Liver (tissue), 9 donors: ENCODE data around the gene CTXND2. TPM values are rescaled to one million over a fixed set of nuclear protein-coding genes. Genes with fewer than 3 reads are reported as not detected.

Experiments
- DNase-seq: peaks from one replicate; pipeline ENCODE4 v3.0.0-alpha.2; 2017; ENCODE audit warnings: low spot score
- H3K27ac ChIP-seq, 2 donors: one replicate each; pipeline ENCODE4 v1.7.0; 2013; ENCODE audit warnings: inconsistent platforms in 2 of 2, low read length in 2 of 2, control low read depth in 1 of 2, low read depth in 1 of 2, mild to moderate bottlenecking in 1 of 2
- H3K27me3 ChIP-seq, 4 donors: one replicate each; pipeline versions ENCODE4 v1.6.1 to v1.7.0; 2013; ENCODE audit warnings: low read length in 3 of 4, inconsistent platforms in 1 of 4, mild to moderate bottlenecking in 1 of 4, moderate library complexity in 1 of 4; ENCODE audit not compliant: control insufficient read depth in 4 of 4, insufficient read depth in 4 of 4
- H3K36me3 ChIP-seq, 4 donors: one replicate each; pipeline versions ENCODE4 v1.6.1 to v1.7.0; 2013; ENCODE audit warnings: low read length in 3 of 4, mild to moderate bottlenecking in 3 of 4, low read depth in 1 of 4, moderate library complexity in 1 of 4; ENCODE audit not compliant: control insufficient read depth in 4 of 4, insufficient read depth in 3 of 4
- H3K4me1 ChIP-seq, 4 donors: one replicate each; pipeline versions ENCODE4 v1.6.1 to v1.7.0; 2013; ENCODE audit warnings: low read length in 3 of 4, mild to moderate bottlenecking in 3 of 4, moderate library complexity in 1 of 4; ENCODE audit not compliant: control insufficient read depth in 4 of 4, insufficient read depth in 4 of 4
- H3K4me3 ChIP-seq, 3 donors: one replicate each; pipeline versions ENCODE4 v1.6.1 to v1.7.0; 2013; ENCODE audit warnings: low read length in 3 of 3, control low read depth in 1 of 3, low read depth in 1 of 3, mild to moderate bottlenecking in 1 of 3
- H3K9ac ChIP-seq, 2 donors: one replicate each; pipeline ENCODE4 v1.7.0; 2013; ENCODE audit warnings: low read length in 2 of 2, mild to moderate bottlenecking in 2 of 2, moderate library complexity in 2 of 2, control low read depth in 1 of 2, low read depth in 1 of 2
- H3K9me3 ChIP-seq, 4 donors: one replicate each; pipeline versions ENCODE4 v1.6.1 to v1.7.0; 2013; ENCODE audit warnings: low read length in 3 of 4; ENCODE audit not compliant: control insufficient read depth in 4 of 4
- ATF3 ChIP-seq: IDR thresholded peaks from 2 replicates; pipeline ENCODE4 v1.6.1; 2016; ENCODE audit warnings: antibody characterized with exemption
- CTCF ChIP-seq: fragments of 150-350 bp; IDR thresholded peaks from 2 replicates; pipeline ENCODE4 v1.5.1; 2017; ENCODE audit warnings: improper control_type of control experiment, low read depth, low read length; ENCODE audit not compliant: missing input control
- EGR1 ChIP-seq, 2 donors: IDR thresholded peaks; 2 replicates each; pipeline ENCODE4 v1.6.1; 2016 to 2018; ENCODE audit warnings: antibody characterized with exemption in 2 of 2, low read depth in 2 of 2
- FOXA1 ChIP-seq: IDR thresholded peaks from 2 replicates; pipeline ENCODE4 v1.6.1; 2016; ENCODE audit warnings: antibody characterized with exemption
- FOXA2 ChIP-seq: IDR thresholded peaks from 2 replicates; pipeline ENCODE4 v1.6.1; 2016; ENCODE audit warnings: antibody characterized with exemption
- GABPA ChIP-seq, 2 donors: IDR thresholded peaks in 1 of 2; conservative IDR thresholded peaks in 1 of 2; 2 replicates each; pipeline ENCODE4 v1.6.1; 2016; ENCODE audit warnings: antibody characterized with exemption in 2 of 2, mild to moderate bottlenecking in 1 of 2, moderate library complexity in 1 of 2
- HNF4A ChIP-seq, 2 donors: conservative IDR thresholded peaks; 2 replicates each; pipeline ENCODE4 v1.6.1; 2016; ENCODE audit warnings: antibody characterized with exemption in 2 of 2, mild to moderate bottlenecking in 2 of 2
- HNF4G ChIP-seq: IDR thresholded peaks from 2 replicates; pipeline ENCODE4 v1.6.1; 2016; ENCODE audit warnings: antibody characterized with exemption
- JUND ChIP-seq, 2 donors: IDR thresholded peaks; 2 replicates each; pipeline ENCODE4 v1.6.1; 2016; ENCODE audit warnings: antibody characterized with exemption in 2 of 2
- MAX ChIP-seq: IDR thresholded peaks from 2 replicates; pipeline ENCODE4 v1.6.1; 2016; ENCODE audit warnings: antibody characterized with exemption
- NR2F2 ChIP-seq: IDR thresholded peaks from 2 replicates; pipeline ENCODE4 v1.6.1; 2016; ENCODE audit warnings: antibody characterized with exemption
- RAD21 ChIP-seq, 2 donors: IDR thresholded peaks; 2 replicates each; pipeline ENCODE4 v1.6.1; 2016; ENCODE audit warnings: antibody characterized with exemption in 2 of 2, mild to moderate bottlenecking in 2 of 2
- REST ChIP-seq: IDR thresholded peaks from 2 replicates; pipeline ENCODE4 v1.6.1; 2016; ENCODE audit warnings: antibody characterized with exemption, mild to moderate bottlenecking
- RXRA ChIP-seq, 2 donors: IDR thresholded peaks; 2 replicates each; pipeline ENCODE4 v1.6.1; 2017 to 2018; ENCODE audit warnings: antibody characterized with exemption in 2 of 2, mild to moderate bottlenecking in 1 of 2
- SP1 ChIP-seq: IDR thresholded peaks from 2 replicates; pipeline ENCODE4 v1.6.1; 2018; ENCODE audit warnings: antibody characterized with exemption, mild to moderate bottlenecking
- TAF1 ChIP-seq: conservative IDR thresholded peaks from 2 replicates; pipeline ENCODE4 v1.6.1; 2016; ENCODE audit warnings: antibody characterized with exemption, mild to moderate bottlenecking
- YY1 ChIP-seq: IDR thresholded peaks from 2 replicates; pipeline ENCODE4 v1.6.1; 2016; ENCODE audit warnings: antibody characterized with exemption, mild to moderate bottlenecking
- ZBTB33 ChIP-seq: IDR thresholded peaks from 2 replicates; pipeline ENCODE4 v1.6.1; 2016; ENCODE audit warnings: antibody characterized with exemption
- WGBS: extraction: QIAGEN DNeasy Blood & Tissue Kit; methylation state at CpG from one replicate; pipeline ENCODE4 v1.1.7; 2013; 5-methylcytosine and 5-hydroxymethylcytosine counted together
- polyA plus RNA-seq, 2 donors: library from polyadenylated mRNA; stranded (reverse) in 1 of 2; unstranded in 1 of 2; fragments of 200-250 nt in 1 of 2; fragments of >200 nt in 1 of 2; fragmentation: Nextera tagmentation in 1 of 2; extraction: Ambion mirVana in 1 of 2; gene quantifications; one replicate each; pipeline versions ENCODE4 v1.2.1 to v1.2.3, GENCODE V29; 2013 to 2015
- total RNA-seq, 2 donors: library from RNA; depleted of rRNA; stranded (reverse); fragments of >200 nt; gene quantifications; one replicate each; pipeline ENCODE4 v1.2.3, GENCODE V29; 2014
- donor health status: healthy.
- donor health status: healthy.
- donor health status: healthy.
- donor health status: healthy.
- donor health status: healthy.

The CTXND2 gene
- total and polyA plus RNA-seq, 4 donors = not detected

- H3K4me1 ChIP-seq = no peaks in the 10 kb centered on the region
- H3K27ac ChIP-seq = no peak overlapping the region
- no peaks in the 10 kb centered on the region for H3K9me3 ChIP-seq
- no peak for TF ChIP-seq ATF3
- TF ChIP-seq ZBTB33 = no peak
- TF ChIP-seq RAD21 (IDR thresholded peaks at IDR 0.05) = no peak
- TF ChIP-seq REST = no peak
- TF ChIP-seq JUND (IDR thresholded peaks at IDR 0.05) = no peak
- TF ChIP-seq NR2F2 = no peak
- no peak for TF ChIP-seq RXRA (IDR thresholded peaks at IDR 0.05)
- TF ChIP-seq CTCF = no peak
- no peak for TF ChIP-seq GABPA (IDR thresholded peaks at IDR 0.05 in 1 of 2, conservative IDR thresholded peaks at IDR 0.05 in 1 of 2)
- TF ChIP-seq SP1 = no peak
- no peak for TF ChIP-seq HNF4G
- no peak for TF ChIP-seq HNF4A (conservative IDR thresholded peaks at IDR 0.05)
- TF ChIP-seq TAF1 = no peak
- TF ChIP-seq FOXA1 = no peak
- TF ChIP-seq FOXA2 = no peak
- TF ChIP-seq YY1 = no peak
- no peak for TF ChIP-seq EGR1 (IDR thresholded peaks at IDR 0.05; ENCODE audit: low read depth in 2 of 2)
- no peak for TF ChIP-seq MAX
- H3K4me3 ChIP-seq = no peak overlapping the region
- H3K36me3 ChIP-seq = no peaks in the 10 kb centered on the region
- H3K9ac ChIP-seq = no peak overlapping the region
- 90% methylated on average over 4 of the region's 4 CpGs for WGBS
- no peaks in the 10 kb centered on the region for H3K27me3 ChIP-seq
- DNase-seq = no peak
These were observed 22.7 kb downstream of the CTXND2 start for GRCh38 chr1:150909585-150910180.
